ENCODE data around the gene TMEM156. TPM values are rescaled to one million over a fixed set of nuclear protein-coding genes. Genes with fewer than 3 reads are reported as not detected.
"Not testable (repeated sequence)": the region's sequence is repeated elsewhere in the genome, so short reads cannot be mapped to it uniquely, and the experiment has no call there.

TMEM156 gene
- polyA plus RNA-seq, 3 donors = 0.31 to 1.1 (median 0.43) TPM

GRCh38 chr4:39004758-39005157 lies 27.5 kb downstream of the TMEM156 start:
- Histone ChIP-seq H3K79me2 (ENCODE audit: insufficient read depth, low read length) (no peaks in the 10 kb centered on the region), H3K9me3 (replicated peaks in 1 of 2; ENCODE audit: control insufficient read depth in 1 of 2, insufficient read depth in 1 of 2, low read length in 2 of 2) (peaks cover 2 to 8% of the 10 kb centered on the region in 2 donors)
- intact Hi-C loops (cut with micrococcal nuclease) = no loop called here

GRCh38 chr4:39002058-39002457 lies 30.2 kb downstream of the TMEM156 start:
- peaks cover 7 to 21% (median 13%) of the 10 kb centered on the region in 7 donors for H3K9me3 Mint-ChIP-seq
- H3K9ac ChIP-seq (ENCODE audit: insufficient read depth, low read length, poor library complexity, severe bottlenecking); intact Hi-C loops (cut with micrococcal nuclease); H3K4me1 ChIP-seq (ENCODE audit: control insufficient read depth in 1 of 2, insufficient read depth in 2 of 2, low read length in 2 of 2); H3K4me2 ChIP-seq (replicated peaks; ENCODE audit: extremely low read depth, low read length, poor library complexity, severe bottlenecking); H4K20me1 ChIP-seq (ENCODE audit: insufficient read depth, low read length); H3K79me2 ChIP-seq (ENCODE audit: insufficient read depth, low read length); H3K4me3 Mint-ChIP-seq; H3K27ac ChIP-seq (ENCODE audit: low read depth in 1 of 2, low read length in 2 of 2); H2AFZ ChIP-seq (ENCODE audit: insufficient read depth, low read depth, low read length, poor library complexity, severe bottlenecking); DNase-seq; H3K36me3 Mint-ChIP-seq; H3K27ac Mint-ChIP-seq; H3K4me1 Mint-ChIP-seq; H3K27me3 Mint-ChIP-seq (ENCODE audit: low read depth in 3 of 3); H3K27me3 ChIP-seq (ENCODE audit: control insufficient read depth in 2 of 2, insufficient read depth in 2 of 2, low read length in 2 of 2); H3K36me3 ChIP-seq (replicated peaks in 1 of 2; ENCODE audit: control insufficient read depth in 1 of 2, insufficient read depth in 2 of 2, low read length in 2 of 2); H3K4me3 ChIP-seq (replicated peaks in 1 of 3; ENCODE audit: low read depth in 2 of 3, low read length in 3 of 3): not testable (repeated sequence)
- no CpG with 5 or more reads among the region's 4 CpGs for WGBS (ENCODE audit: insufficient coverage)
- H3K9me3 ChIP-seq (replicated peaks in 1 of 2; ENCODE audit: control insufficient read depth in 1 of 2, insufficient read depth in 1 of 2, low read length in 2 of 2) = peaks cover 8 to 12% of the 10 kb centered on the region in 2 donors

More at GRCh38 chr4:39004758-39005157, 27.5 kb downstream of the TMEM156 start:
- Mint-ChIP-seq H3K4me1 (no peaks in the 10 kb centered on the region), H3K4me3 (no peak overlapping the region), H3K9me3 (peaks cover 2 to 17% (median 7%) of the 10 kb centered on the region in 7 donors), H3K27me3 (ENCODE audit: low read depth in 3 of 3) (peaks cover 0 to 1% (median 0%) of the 10 kb centered on the region in 3 donors), H3K36me3 (peaks cover under 1 to 3% of the 10 kb centered on the region in 2 donors), H3K27ac (no peak overlapping the region)
- Histone ChIP-seq H3K9ac (ENCODE audit: insufficient read depth, low read length, poor library complexity, severe bottlenecking) (no peak overlapping the region), H3K4me2 (replicated peaks; ENCODE audit: extremely low read depth, low read length, poor library complexity, severe bottlenecking) (no peak overlapping the region), H3K4me3 (replicated peaks in 1 of 3; ENCODE audit: low read depth in 2 of 3, low read length in 3 of 3) (no peak overlapping the region), H3K36me3 (replicated peaks in 1 of 2; ENCODE audit: control insufficient read depth in 1 of 2, insufficient read depth in 2 of 2, low read length in 2 of 2) (no peaks in the 10 kb centered on the region), H3K4me1 (ENCODE audit: control insufficient read depth in 1 of 2, insufficient read depth in 2 of 2, low read length in 2 of 2) (no peaks in the 10 kb centered on the region), H3K27me3 (ENCODE audit: control insufficient read depth in 2 of 2, insufficient read depth in 2 of 2, low read length in 2 of 2) (no peaks in the 10 kb centered on the region), H2AFZ (ENCODE audit: insufficient read depth, low read depth, low read length, poor library complexity, severe bottlenecking) (no peak overlapping the region), H4K20me1 (ENCODE audit: insufficient read depth, low read length) (no peaks in the 10 kb centered on the region), H3K27ac (ENCODE audit: low read depth in 1 of 2, low read length in 2 of 2) (no peak overlapping the region)
- no CpG with 5 or more reads among the region's 2 CpGs for WGBS (ENCODE audit: insufficient coverage)
- DNase-seq = no peak
- no peak for TF ChIP-seq CTCF (IDR thresholded peaks at IDR 0.05)

Measured in CD14-positive monocyte (primary cell).